HT-29 (cell line): Measurements from ENCODE around the gene SNX22. TPM values are rescaled to one million over a fixed set of nuclear protein-coding genes. Genes with fewer than 3 reads are reported as not detected.

Experiments
- DNase-seq: peaks from one replicate; pipeline ENCODE4 v3.0.0-alpha.2; 2015; ENCODE audit warnings: low spot score
- total RNA-seq: library from RNA; depleted of rRNA; stranded (reverse); fragments of >200 nt; shearing (Covaris generic); gene quantifications from 2 replicates; pipeline ENCODE4 v1.2.3, GENCODE V29; 2014

SNX22 gene
- total RNA-seq, 1 experiment from 2014 or later: 0.03 TPM

GRCh38 chr15:64155802-64156651 lies 4.5 kb downstream of the SNX22 start:
- DNase-seq: no peak

- no peak for DNase-seq
Measured at GRCh38 chr15:64156652-64157331, 5.3 kb downstream of the SNX22 start.

- DNase-seq: no peak
Measured at GRCh38 chr15:64157599-64158125, 6.1 kb downstream of the SNX22 start.

- no peak for DNase-seq
Measured at GRCh38 chr15:64158363-64159134, 7.0 kb downstream of the SNX22 start.

GRCh38 chr15:64161688-64162477 lies 10.4 kb downstream of the SNX22 start:
- DNase-seq: peak; percentile 28

- DNase-seq: no peak
Measured at GRCh38 chr15:64162478-64162868, 10.9 kb downstream of the SNX22 start.

- DNase-seq: peak; percentile 98
Measured at GRCh38 chr15:64162869-64163658, 11.5 kb downstream of the SNX22 start, which contains the start of gene PPIB. TSS of gene PPIB (minus strand) at chr15:64163022. CDS start at chr15:64162986, 36 bp downstream.

GRCh38 chr15:64163659-64164362 lies 12.3 kb downstream of the SNX22 start:
- DNase-seq: peak; percentile 35

- DNase-seq: no peak
Measured at GRCh38 chr15:64164436-64164835, 12.9 kb downstream of the SNX22 start.

- no peak for DNase-seq
Measured at GRCh38 chr15:64166102-64166890, 14.8 kb downstream of the SNX22 start.

GRCh38 chr15:64180235-64180824 lies 28.8 kb downstream of the SNX22 start:
- DNase-seq: no peak

GRCh38 chr15:64182859-64183370 lies 31.4 kb downstream of the SNX22 start:
- DNase-seq: peak; percentile 14

GRCh38 chr15:64185146-64185911 lies 33.8 kb downstream of the SNX22 start:
- DNase-seq: no peak

GRCh38 chr15:64187396-64188191 lies 36.1 kb downstream of the SNX22 start:
- DNase-seq: no peak

- DNase-seq: no peak
Measured at GRCh38 chr15:64191971-64192830, 40.7 kb downstream of the SNX22 start.
